ENCODE data around the gene CADPS.

The CADPS gene

GRCh38 chr3:62677926-62678325, 197.3 kb downstream of the CADPS start:
- no peaks in the 10 kb centered on the region for H3K9me3 ChIP-seq
- peaks cover 17% of the 10 kb centered on the region for H3K4me1 ChIP-seq
- no peak for TF ChIP-seq CTCF (IDR thresholded peaks at IDR 0.05; ENCODE audit: low read depth, low read length)
- no peaks in the 10 kb centered on the region for H3K36me3 ChIP-seq
- H3K27me3 ChIP-seq, result no peaks in the 10 kb centered on the region
- no peak overlapping the region for H3K4me3 ChIP-seq (ENCODE audit: low read depth, low read length)
- no peak for DNase-seq

- H3K27me3 ChIP-seq, result no peaks in the 10 kb centered on the region
- DNase-seq, result peak; percentile 41
- H3K9me3 ChIP-seq, result no peaks in the 10 kb centered on the region
- H3K36me3 ChIP-seq, result no peaks in the 10 kb centered on the region
- peaks cover 17% of the 10 kb centered on the region for H3K4me1 ChIP-seq
- no peak overlapping the region for H3K4me3 ChIP-seq (ENCODE audit: low read depth, low read length)
- no peak for TF ChIP-seq CTCF (IDR thresholded peaks at IDR 0.05; ENCODE audit: low read depth, low read length)
Measured at GRCh38 chr3:62676689-62677271, 198.4 kb downstream of the CADPS start.

- Histone ChIP-seq H3K36me3 (no peaks in the 10 kb centered on the region), H3K4me3 (ENCODE audit: low read depth, low read length) (no peak overlapping the region), H3K4me1 (peaks cover 17% of the 10 kb centered on the region), H3K9me3 (no peaks in the 10 kb centered on the region), H3K27me3 (no peaks in the 10 kb centered on the region)
- TF ChIP-seq CTCF (IDR thresholded peaks at IDR 0.05; ENCODE audit: low read depth, low read length), result no peak
- DNase-seq, result no peak
Measured at GRCh38 chr3:62675492-62675891, 199.7 kb downstream of the CADPS start.

GRCh38 chr3:62672988-62673313, 202.3 kb downstream of the CADPS start:
- H3K27me3 ChIP-seq, result no peaks in the 10 kb centered on the region
- no peak overlapping the region for H3K4me3 ChIP-seq (ENCODE audit: low read depth, low read length)
- no peaks in the 10 kb centered on the region for H3K36me3 ChIP-seq
- DNase-seq, result no peak
- peaks cover 17% of the 10 kb centered on the region for H3K4me1 ChIP-seq
- TF ChIP-seq CTCF (IDR thresholded peaks at IDR 0.05; ENCODE audit: low read depth, low read length), result no peak
- no peaks in the 10 kb centered on the region for H3K9me3 ChIP-seq

- no peaks in the 10 kb centered on the region for H3K27me3 ChIP-seq
- DNase-seq, result no peak
- TF ChIP-seq CTCF (IDR thresholded peaks at IDR 0.05; ENCODE audit: low read depth, low read length), result no peak
- no peaks in the 10 kb centered on the region for H3K36me3 ChIP-seq
- H3K9me3 ChIP-seq, result no peaks in the 10 kb centered on the region
- peaks cover 17% of the 10 kb centered on the region for H3K4me1 ChIP-seq
- no peak overlapping the region for H3K4me3 ChIP-seq (ENCODE audit: low read depth, low read length)
Measured at GRCh38 chr3:62672270-62672987, 202.8 kb downstream of the CADPS start.

- TF ChIP-seq CTCF (IDR thresholded peaks at IDR 0.05; ENCODE audit: low read depth, low read length), result no peak
Measured at GRCh38 chr3:62670351-62670750, 204.9 kb downstream of the CADPS start.

More at GRCh38 chr3:62670351-62670750, 204.9 kb downstream of the CADPS start:
- Histone ChIP-seq H3K4me3 (ENCODE audit: low read depth, low read length) (no peak overlapping the region), H3K4me1 (peaks cover 16% of the 10 kb centered on the region), H3K36me3 (no peaks in the 10 kb centered on the region), H3K27me3 (no peaks in the 10 kb centered on the region), H3K9me3 (no peaks in the 10 kb centered on the region)
- no peak for DNase-seq

Measured in BE2C (cell line).